GM19372 (cell line): ENCODE results near the gene SLC6A3.
A peak's percentile ranks its signal among the peaks of the same experiment; 100 is the strongest.

Source experiments
- ATAC-seq: cut with Tn5 transposase; IDR thresholded peaks from one replicate; pipeline ENCODE4 v1.9.1; 2021; ENCODE audit warnings: mild to moderate bottlenecking, low read depth, moderate library complexity; ENCODE audit not compliant: unreplicated experiment

Gene SLC6A3

DNA sequence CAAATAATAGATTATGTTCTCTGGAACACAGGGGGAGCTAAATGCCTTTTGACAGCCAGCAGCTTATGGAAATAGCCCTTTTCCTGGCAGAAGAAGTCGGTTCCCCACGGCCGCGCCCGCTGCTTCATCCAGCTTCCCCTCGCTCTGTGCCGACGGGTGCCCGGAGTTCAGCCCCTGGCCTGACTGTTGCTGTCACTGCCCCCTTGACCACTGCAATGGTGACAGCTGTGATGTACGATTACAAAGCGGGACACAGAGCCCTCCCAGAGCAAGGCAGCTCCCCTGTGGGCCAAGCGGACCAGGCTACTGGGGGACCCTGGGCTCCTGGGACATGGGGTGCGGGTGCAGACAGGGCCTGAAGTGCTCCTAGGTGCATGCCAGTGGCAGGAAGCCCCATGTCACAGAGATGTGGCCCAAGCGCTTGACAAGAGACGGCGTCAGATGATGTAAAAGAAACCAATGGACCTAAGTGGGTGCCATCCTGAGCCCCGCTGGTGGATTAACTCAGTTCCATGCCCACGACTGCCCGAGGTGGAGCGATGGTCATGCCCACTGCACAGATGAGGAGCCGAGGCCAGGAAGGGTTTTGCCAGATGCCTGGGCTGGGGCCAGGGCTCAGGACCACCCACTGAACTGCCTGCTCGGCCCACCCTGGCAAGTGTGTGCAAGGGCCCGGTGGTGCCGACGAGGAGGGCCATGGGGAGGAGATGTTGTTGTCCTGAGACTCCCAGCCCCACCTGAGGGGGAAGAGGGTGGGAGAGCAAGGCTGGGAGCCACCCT is 87.1 kb downstream of the SLC6A3 start:
- ATAC-seq = no peak

DNA sequence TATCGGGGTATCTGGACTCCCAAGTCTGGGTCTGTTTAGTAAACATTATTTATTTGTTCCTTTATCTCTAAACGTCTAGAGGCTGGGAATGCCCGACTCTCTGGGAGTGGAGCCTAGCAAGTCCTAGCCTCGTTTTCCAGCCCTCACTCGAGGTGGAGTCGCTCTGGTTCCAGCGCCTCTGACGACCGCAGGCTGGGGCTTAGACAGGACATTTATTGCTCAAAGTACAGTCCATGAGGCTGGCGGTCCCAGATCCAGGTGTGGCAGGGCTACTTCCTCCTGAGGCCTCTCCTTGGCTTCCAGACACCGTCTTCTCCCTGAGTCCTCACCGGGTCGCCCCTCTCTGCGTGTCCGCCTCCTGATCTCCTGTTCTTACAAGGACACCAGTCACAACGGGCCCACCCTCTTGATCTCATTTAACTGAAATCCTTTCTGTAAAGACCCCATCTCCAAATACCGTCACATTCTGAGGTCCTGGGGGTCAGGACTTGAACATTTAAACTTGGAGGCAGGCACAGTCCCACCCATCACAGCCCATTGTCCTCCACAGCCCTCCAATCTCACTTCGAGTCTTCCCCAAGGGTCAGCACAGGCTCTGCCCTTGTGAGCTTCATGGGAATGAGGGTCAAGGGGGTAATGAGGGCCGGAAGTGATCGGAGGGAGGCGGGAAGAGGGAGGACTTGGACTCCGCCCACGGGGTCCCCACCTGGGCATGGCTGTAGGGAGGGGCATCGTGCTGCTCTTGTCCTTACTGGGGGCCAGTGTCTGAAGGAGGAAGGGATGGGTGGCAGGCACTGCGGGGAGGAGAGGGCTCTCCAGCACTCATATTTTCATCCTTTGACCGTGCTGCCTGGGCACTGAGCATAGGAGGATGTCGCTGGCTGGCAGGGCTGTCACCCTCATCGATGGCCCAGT is 88.1 kb downstream of the SLC6A3 start:
- no peak for ATAC-seq

DNA sequence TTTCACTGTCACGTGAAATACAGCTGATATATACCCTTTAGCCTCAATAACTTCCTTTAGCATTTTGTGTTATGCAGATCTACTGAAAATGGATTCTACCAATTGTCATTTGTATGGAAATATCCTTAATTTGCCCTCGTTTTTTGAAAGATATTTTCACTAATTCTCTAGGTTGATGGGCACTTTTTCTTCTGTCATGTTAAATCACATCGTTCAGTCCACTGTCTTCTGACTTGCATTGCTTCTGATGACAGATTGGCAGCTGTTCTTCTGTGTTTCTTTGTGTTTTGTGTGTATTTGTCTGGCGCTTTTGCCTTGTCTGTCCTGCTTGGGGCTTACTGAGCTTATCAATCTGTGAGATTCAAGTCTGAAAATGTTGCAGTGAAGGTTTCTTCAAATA is 90.7 kb downstream of the SLC6A3 start:
- no peak for ATAC-seq

DNA sequence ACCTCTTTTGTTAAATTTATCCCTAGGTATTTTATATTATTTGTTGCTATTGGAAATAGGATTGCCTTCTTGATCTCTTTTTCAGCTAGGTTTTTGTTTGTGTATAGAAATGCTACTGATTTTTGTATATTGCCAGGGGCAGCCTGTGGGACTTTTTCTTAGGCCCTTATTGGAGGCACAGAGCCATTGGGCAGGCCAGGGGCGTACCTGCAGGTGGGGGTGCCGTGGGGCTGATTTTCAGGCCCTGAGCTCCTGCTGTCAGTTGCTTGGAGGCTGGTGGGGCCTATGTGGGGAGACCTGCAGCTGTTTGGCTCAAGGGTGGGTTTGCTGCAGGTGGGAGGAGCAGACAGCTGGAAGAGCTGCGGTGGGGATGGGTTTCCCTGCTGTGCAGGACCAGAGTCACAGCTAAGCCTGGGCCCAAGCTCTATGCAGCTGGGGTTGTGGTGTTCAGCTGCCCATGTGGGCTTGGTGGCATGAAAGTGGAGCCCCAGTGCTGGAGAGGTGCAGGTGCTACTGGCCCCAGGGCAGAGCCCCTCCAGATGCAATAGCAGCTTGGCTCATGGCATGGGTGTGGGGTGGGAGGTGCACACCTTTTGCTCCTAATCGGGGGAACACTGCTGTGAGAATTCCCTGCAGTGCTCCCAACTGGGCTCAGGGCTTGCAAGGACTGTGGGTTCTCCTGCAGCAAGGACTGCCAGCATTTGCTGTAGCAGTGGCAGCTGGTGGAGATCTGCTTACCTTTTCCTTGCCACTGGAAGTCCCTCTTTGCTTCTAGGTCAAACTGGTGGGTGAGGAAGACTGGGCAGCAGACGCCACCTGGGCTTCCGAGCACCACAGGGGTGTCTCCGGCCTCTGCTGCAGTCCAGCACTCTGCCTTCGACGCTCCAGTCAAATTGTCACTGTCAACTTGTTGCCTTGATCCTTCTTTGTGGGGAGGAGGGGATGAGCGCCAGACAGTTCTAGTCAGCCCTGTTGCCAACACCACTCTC is 92.7 kb downstream of the SLC6A3 start:
- no peak for ATAC-seq

DNA sequence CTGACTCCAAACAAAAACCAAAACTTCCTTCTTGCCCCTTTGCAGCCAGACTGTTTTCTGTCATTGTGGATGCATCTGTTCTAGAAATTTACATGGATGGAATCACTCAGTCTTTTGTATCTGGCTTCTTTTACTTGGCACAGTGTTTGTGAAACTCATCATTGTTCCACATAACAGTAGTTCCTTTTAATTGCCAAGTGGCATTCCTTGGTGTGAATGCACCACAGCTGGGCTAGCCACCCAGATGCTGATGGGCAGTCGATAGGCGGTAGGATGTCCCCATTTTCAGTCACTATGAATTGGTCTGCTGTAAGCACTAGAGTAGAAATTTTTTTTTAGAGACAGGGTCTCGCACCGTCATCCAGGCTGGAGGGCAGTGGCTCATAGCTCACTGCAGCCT is 94.1 kb downstream of the SLC6A3 start:
- ATAC-seq = no peak

DNA sequence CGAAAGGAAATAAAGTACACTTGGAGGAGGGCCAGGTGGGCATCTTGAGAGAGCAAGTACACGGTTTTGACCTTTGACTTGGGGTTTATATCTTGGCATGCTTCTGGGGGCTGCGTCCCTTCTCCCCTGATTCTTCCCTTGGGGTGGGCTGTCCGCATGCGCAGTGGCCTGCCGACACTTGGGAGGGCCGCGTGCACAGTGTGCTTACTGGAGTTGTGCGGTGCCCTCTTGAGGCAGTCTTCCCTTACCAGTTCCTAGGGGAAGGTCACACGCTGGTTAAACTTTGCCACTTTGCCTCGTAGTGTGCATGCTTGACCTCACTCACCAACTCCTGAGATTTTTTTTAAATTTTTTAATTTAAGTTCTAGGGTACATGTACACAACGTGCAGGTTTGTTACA is 96.0 kb downstream of the SLC6A3 start:
- ATAC-seq = no peak

DNA sequence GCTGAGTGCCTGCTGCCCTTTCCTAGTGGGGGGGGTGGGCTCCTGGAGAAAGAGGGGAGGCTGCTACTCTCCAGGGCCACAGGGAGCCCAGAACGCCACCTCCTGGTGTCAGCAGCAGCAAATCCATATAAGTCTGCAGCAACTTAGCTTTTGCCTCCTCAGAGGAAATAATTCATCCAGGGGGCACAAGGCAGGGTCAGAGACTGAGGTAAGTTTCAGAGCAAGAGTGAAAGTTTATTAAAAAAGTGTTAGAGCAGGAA is 96.3 kb downstream of the SLC6A3 start:
- ATAC-seq = no peak

DNA sequence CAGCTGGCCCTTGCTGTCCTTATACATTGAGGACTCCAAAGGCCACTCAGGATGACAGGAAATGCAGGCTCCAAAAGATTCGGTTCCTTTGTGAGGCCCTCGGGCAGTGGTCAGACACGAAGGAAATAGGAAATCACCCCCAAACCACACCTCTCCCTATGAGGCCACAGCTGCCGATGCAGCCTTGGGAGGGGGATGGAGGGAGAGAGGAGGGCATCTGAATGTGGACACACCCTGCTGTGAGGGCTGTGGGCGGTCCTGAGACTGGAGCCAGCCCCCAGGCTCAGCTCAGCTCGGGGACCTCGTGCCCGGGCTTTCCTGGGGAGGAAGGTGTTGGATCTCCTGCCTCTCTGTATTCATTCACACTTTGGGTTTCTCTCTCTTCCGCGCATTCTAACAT is 97.7 kb downstream of the SLC6A3 start:
- no peak for ATAC-seq

DNA sequence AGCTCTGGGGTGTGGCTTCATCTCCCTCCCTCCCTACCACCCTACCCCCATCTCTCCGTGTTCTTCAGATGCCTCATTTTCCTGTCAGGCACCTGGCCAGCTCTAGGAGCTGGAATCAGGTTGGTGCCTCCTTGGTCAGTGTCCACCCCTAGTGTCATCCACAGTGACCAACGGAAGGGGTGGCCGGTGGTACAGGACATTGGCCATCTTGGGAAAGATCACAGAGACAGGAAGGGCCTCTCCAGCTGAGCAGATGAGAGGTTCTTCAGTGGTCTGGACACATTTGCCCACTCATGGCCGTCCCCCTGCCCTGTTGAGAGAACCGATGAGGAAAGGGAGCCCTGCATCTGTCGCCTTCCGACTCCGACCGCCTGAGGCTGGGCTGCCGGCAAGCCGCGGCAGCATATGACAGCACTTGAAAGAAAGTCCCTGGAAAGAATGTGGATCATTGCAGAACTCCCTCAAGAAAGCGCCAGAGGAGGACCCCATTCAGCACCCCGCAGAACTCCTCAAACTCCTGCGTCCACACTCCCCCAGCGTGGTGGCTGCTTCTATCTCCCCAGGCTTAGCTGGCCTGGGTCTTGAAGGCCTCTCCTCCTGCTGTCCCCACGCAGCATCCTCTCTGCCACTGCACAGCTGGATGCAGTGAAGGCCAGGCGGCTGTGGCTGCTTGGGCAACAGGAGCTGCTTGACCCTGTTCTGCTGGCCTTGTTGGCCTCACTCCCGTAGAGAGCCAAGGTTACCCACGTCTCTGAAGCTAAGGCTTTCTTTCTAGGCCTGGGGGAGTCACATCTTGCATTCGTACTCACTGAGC is 98.4 kb downstream of the SLC6A3 start:
- no peak for ATAC-seq

DNA sequence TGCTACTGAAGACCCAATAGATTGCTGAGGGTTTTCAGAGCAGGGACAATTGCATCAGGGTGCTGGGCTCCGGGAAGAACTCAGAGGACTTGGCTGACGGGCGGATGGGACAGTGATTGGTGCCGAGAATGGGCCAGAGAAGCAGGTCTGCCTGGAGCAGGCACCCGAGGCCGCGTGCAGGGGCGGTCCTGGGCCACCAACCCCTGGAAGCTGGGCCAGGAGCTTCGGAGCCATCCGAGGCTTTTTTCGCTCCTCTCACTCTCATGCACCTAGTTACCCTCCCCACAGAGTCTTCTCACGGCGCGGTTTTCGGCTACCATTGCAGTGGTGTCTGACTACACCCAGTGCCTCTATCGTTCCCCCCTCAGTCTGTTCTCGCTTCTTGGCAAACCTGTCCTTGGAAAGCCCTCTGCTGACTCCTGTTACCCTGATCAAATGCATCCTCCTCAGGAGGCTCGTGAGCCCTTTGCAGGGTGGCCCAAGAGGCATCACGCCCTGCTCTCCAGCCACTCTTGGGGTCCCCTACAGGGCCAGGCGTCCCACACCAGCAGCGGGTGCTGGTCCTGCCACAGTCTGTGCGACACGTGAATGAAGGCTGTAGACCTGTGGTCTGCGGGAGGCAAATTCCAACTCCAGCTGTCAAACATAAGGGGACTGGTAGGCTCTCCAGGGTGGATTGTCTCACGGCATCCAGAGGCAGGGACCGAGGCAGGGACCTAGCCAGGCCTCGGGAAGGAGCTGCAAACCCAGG is 99.2 kb downstream of the SLC6A3 start:
- no peak for ATAC-seq

DNA sequence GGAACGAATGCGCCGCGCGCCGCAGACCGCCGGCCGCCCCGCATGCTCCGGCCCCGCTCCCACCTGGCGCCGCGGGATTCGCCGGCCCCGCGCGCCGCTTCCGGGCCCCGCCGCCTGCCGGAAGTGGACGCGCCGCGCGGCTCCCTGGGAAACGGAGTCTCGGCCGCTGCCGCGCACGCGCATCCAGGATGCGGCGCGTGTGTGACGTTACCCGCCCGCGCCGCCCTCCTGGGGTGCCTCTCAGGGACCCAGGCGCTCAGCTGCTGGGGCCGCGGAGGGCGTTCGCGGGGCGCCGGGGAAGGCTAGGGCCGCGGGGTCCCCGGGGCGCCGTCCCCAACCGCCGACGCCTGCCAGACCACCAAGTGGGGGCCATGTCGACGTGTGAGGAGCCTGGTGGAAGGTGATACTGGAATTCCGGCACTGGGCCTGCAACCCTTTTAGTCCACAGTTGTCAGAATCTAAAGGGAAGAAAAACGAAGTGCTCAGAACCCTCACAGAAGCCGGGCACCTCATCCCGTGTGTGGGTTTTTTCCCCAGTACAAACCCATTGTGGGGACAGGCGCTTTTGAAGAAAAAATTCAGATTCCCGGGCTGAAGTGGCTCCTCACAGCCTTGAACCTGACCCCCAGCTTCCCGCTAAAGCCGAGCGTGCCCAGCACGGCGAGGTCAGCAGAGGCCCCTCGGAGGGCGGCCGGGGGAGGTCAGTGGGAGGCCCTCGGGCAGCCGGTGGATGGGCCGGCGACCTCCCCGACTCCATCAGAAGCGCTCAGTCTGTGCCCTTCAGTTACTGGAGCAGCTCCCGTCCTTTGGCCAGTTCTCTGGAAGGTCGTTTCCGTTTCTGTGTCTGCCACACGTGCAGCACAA is 100.0 kb downstream of the SLC6A3 start, which contains the start of gene CLPTM1L:
Gene CLPTM1L (minus strand): TSS at position 125 of the 864 bp plus-strand sequence. CDS start 258 bp downstream, outside the sequence.
- peak; percentile 84 for ATAC-seq

DNA sequence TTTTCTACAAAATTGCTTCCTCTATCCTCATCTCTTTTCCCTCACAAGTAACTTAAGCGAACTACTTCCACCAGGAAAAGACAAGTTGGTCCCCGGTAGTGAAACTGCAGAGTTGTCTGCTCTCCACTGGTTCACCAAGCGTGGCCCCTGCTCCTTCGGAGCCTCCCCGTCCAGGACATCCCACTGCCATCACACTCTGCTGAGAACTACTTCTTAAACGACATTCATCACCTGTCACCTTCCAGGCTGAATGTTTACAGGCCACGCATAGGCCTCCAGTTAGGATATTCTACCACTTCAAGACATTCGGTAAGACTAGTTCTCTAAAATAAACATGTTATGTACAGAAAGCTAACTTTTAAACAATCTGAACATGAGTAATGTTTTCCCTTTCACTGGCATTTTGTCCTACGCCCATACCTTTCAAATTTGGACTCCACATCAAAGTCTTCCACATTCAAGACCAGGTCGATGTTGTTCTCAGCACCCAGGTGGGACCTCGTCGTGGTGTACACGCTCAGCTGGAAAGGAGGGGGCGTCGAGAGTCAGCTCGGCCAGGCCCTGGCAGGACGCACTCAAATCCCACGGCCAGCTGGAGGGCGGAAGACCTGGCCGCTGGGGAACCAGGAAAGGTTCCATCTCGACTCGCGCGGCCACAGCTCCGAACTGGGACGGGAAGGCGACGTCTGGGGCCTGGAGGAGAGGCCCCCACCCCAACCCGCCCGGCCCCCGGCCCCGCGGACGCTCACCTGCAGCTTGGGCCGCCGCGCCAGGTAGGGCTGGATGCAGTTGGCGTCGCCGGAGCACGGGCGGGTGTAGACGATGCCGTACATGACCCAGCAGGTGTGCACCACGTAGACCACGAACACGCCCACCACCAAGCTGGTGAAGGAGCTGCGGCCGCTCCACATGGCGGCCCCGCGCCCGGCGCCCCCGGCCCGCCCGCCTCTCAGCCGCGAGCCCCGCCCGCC is 101.0 kb downstream of the SLC6A3 start:
- ATAC-seq = peak; percentile 33

DNA sequence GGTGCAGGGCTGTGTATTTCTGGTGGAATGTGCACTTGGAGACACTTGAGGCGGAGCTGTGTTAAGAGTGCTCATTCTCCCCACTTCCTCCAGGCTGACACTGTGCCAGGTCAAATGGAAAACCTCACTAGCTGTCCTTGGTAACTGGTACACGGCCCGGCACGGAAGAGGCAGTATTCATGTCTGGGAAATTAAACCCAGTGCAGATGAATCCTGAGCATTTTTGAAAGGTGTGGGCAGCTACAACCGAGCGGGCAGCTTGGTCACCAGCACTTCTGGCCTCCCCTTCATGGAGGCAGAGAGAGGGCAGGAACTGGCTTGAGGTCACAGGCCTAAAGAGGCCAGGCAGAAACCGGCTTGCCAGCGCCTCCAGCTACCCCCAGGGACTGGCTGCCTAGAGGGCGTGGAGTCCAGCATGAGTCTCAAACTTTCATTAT is 101.9 kb downstream of the SLC6A3 start:
- ATAC-seq = no peak
